GM18505 (cell line): ENCODE data around the gene MYH15.

Experiments used
- ATAC-seq: cut with Tn5 transposase; IDR thresholded peaks from one replicate; pipeline ENCODE4 v1.9.1; 2021; ENCODE audit not compliant: unreplicated experiment
- POLR2A ChIP-seq: IDR thresholded peaks from 4 replicates; pipeline ENCODE4 v1.6.1; 2011; ENCODE audit warnings: borderline replicate concordance; ENCODE audit not compliant: insufficient read depth, insufficient read length; ENCODE audit errors: extremely low read depth

The MYH15 gene

GRCh38 chr3:108345492-108346205 is 164.7 kb downstream of the MYH15 start:
- no peak for TF ChIP-seq POLR2A
- ATAC-seq: no peak

DNA sequence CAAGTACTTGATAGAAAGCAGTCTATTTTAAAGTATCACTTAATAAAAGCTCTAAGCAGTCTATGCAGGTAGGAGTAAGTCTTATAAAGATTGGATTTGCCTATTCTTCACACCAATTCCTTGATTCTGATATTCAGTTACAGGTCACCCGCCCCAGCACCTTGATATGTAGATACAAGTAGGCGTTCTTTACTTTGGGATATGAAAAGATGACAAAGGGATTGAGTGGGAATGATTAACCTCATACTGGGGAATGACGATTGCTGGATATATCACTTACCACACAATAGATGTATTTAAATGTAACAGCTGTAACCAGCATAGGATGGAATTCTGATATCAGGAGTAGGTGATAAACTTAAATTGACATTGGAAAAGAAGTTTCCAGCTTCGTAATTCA is 166.9 kb downstream of the MYH15 start:
- TF ChIP-seq POLR2A: no peak
- no peak for ATAC-seq

- peak; percentile 83 for ATAC-seq
- no peak for TF ChIP-seq POLR2A
Observed at GRCh38 chr3:108342837-108343486, 167.4 kb downstream of the MYH15 start.

DNA sequence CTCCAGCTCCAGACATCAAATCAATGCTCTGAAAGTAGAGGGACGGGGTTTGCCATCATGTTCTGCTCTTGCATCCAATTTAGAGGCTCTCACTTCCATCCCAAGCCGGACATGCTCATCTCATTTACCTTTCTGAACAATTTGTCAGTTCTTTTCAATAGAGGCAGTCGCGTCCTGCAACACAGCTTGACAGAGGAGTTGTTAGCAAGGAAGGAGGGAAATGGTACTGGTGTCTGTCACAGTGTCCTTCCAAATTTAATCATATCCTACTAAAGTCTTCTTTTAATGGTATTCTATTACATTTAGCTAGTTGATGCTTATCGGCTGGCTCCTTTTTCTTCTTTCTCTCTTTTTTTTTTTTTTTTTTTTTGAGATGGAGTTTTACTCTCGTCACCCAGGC is 168.5 kb downstream of the MYH15 start:
- TF ChIP-seq POLR2A: no peak
- ATAC-seq: no peak

DNA sequence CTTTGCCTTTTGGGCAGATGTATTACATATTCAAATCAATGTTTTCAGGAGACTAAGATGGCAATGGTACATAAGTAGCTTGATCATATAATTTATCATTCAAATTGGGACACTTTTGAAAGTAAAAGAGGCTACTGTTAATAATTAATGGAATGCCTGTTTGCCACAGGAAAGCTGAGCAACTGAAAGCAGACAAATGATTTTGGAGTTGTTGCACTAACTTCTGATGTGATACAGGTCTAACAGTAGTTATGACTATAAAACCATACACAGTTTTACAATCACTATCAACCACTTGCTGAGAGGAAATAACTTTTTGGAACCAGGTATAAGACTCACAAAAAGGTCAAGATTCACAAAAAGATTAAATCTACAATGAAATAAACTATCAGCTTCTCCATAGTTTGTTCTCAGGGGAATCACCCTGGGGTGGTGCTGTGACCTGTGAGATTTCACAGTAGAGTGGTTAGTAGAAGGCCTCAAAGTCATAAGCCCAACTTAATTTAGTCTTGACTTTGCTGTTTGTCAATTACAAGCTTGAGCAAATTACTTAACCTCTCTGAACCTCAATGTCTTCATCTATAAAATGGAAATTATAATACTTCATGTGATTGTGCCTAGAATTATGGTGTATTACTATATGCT is 171.4 kb downstream of the MYH15 start:
- no peak for TF ChIP-seq POLR2A
- peak; percentile 41 for ATAC-seq

DNA sequence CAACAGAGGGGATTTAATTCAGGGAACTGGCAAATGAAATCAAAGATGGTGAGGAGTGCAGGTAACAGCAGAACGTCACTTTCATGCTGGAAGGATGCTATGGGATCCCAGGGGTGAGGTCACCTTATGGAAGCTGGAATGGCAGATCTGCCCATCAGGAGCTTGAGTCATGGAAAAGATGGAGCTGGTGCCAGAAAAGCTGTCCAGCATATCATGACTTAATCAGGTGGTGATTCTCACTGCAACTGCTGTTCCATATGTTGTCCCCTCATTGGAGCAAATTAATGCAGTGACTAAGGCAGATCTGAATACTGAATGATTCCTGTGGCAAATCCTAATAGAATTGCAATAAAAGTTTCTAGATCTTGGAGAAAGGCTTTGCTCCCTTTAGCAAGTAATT is 175.7 kb downstream of the MYH15 start:
- no peak for TF ChIP-seq POLR2A
- no peak for ATAC-seq

DNA sequence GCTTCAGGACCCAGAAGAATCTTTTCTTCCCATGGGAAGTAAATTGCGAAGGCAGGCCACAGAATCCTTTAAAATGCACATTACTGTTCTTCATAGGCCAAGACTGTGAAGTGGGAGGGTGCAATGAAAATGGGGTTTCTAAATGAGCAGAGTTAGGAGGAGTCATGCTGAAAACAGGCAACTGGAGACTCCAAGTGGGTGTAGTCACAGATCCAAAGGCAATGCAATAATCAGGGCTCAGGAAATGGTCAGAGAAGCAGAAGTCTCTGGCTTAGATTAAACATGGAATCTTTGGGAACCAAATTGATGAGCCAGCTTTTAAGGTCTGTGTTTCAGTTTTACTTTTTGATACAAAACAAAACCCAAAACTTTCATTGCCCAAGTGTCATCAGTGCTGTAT is 176.4 kb downstream of the MYH15 start:
- ATAC-seq: no peak
- no peak for TF ChIP-seq POLR2A

DNA sequence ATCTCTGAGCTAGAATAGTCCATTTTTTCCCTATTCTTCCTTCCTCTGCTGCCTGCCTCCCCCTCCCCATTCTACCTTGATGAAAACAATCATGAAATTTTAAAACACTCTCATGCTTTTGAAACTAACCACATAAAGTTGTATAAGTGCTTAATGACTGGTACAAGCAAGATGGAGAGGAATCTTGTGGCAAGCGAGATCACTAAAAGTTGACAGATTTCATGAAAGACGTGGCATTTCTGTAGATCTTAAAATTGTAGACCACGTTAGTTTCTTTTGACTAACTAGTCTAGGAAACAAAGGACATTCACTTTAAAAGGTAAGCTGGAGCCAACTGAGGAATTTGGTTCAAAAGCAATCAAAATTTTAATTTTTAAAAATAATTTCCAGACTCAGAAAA is 178.6 kb downstream of the MYH15 start:
- ATAC-seq: no peak

More for the DNA sequence above, 178.6 kb downstream of the MYH15 start:
- TF ChIP-seq POLR2A: no peak
